DMS114 treated with DMSO at 0.1 percent for 48 hours (cell line): Measurements from ENCODE around the gene SERGEF.
"Not testable (repeated sequence)": the region's sequence is repeated elsewhere in the genome, so short reads cannot be mapped to it uniquely, and the experiment has no call there.

ENCODE experiments used
- DNase-seq: peaks from one replicate; lab custom pipeline; 2025; ENCODE audit not compliant: unreplicated experiment; lab: John Stamatoyannopoulos, UW

SERGEF gene

GRCh38 chr11:17914957-17915356 lies 97.9 kb downstream of the SERGEF start:
- no peak for DNase-seq

DNA sequence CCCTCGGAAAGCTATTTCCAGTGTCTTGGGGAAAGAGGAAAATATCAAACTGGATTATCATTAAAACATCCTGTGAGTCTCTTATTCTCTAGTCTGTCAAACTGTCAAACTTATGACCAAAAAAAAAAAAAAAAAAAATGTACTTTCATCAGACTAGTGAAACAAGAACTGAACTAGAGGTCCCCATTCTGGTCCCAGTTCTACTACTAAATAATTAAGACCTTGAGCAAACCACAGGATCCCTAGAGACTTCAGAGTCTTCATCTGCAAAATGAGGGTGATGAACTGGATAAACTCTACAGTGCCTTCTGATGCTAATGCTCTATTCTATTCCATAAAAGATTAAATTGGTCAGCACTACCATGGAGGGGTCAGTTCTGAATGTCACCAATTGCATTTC lies 105.8 kb downstream of the SERGEF start:
- no peak for DNase-seq

- DNase-seq: no peak
These were observed 106.4 kb downstream of the SERGEF start for GRCh38 chr11:17906436-17906835.

DNA sequence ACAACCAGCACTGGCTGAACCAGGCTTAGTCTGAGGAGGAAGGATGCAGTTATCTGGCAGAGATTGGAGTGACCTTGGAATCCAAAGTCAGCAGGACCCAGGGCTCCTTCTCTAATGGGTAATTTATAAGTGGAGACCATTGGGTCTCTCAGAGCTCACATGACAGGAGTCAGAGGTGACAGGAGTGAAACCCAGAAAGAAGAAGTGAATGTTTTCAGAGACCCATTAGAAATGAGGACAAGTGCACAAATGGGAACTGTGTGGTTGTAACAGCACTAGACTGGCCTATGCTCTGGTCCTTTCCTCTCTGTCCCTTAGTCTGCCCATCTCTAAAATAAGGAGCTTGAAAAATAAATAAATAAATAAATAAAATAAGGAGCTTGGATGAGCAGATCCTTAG lies 107.4 kb downstream of the SERGEF start:
- DNase-seq: no peak

- no peak for DNase-seq
These were observed 111.4 kb downstream of the SERGEF start for GRCh38 chr11:17901481-17901880.

DNA sequence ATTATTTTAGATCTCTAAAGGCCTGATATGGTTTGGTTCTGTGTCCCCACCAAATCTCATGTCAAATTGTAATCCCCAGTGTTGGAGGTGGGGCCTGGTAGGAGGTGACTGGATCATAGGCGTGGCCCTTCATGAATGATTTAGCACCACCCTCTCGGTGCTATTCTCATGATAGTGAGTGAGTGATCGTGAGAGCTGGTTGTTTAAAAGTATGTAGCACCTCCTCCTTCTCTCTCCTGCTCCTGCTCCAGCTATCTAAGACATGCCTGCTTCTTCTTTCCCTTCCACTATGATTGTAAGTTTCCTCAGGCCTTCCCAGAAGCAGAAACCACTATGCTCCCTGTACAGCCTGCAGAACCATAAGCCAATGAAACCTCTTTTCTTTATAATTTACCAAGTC lies 114.1 kb downstream of the SERGEF start:
- DNase-seq: no peak

DNA sequence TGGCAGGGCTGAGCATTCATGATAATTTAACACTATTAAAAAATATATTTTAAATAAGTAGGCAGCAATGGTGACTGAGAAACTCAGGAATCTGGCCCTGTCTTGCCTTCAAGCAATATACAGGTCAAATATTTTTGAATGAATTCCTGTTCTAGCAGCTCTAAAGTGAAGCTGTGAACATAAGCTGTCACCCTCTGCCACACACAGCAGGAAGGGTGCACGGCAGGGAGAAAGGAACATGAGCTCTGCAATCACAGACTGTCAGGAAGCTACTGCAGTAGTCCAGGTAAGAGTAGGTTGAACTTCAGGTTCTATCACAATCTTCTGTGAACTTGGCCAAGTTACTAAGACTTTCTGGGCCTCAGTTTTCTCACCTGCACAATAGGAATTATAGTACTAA lies 114.8 kb downstream of the SERGEF start:
- DNase-seq: no peak

- DNase-seq: no peak
These were observed 115.4 kb downstream of the SERGEF start for GRCh38 chr11:17897495-17897894.

DNA sequence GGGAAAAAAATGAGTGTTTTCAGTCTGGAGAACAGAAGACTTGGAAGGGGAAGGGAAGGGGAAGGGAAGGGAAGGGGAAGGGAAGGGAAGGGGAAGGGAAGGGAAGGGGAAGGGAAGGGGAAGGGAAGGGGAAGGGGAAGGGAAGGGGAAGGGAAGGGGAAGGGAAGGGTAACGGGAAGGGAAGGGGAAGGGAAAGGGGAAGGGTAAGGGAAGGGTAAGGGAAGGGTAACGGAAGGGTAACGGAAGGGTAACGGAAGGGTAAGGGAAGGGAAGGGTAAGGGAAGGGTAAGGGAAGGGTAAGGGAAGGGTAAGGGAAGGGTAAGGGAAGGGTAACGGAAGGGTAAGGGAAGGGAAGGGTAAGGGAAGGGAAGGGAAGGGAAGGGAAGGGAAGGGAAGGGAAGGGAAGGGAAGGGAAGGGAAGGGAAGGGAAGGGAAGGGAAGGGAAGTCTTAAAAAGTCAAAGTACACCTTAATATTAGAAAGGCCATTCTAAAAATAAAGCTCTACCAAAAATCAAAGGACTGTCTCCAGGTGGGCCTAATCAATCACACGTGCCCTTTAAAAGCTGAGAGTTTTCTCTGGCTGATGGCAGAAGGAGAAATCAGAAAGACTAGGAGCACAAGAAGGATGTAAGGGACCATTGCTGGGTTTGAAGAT lies 116.2 kb downstream of the SERGEF start:
- DNase-seq: not testable (repeated sequence)

DNA sequence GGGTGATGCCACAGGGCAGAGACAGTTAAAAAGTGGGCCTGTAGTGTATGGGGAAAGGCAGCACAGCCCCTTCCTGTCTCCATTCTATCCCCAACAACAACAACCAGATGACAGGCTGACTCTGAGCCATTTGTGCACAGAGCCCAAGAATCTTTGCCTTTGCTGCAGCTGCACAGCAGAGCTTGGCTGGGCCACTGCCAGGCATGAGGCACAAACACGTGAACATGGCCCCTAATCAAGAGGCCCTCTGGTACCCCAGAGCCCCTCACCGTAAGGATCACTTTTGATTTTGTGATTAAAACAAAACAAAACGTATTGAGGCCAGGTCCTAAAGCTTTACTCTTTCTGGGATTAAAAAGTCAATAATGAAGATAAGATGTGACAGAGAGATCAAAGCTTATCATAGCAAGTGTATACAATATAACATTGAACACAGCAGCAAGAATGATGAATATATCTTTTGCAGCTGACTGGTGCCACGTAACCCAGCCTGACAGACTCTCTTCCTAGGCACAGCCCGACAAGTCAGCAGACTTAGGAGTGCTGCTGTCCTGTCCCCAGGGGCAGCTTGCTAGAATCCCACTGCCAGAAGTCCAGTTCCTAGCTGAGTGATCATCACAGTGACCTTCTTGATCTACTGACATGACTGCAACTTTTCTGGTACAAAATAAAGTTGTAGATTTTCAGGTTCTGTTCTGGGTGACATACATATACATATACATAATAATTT lies 117.8 kb downstream of the SERGEF start:
- DNase-seq: no peak

DNA sequence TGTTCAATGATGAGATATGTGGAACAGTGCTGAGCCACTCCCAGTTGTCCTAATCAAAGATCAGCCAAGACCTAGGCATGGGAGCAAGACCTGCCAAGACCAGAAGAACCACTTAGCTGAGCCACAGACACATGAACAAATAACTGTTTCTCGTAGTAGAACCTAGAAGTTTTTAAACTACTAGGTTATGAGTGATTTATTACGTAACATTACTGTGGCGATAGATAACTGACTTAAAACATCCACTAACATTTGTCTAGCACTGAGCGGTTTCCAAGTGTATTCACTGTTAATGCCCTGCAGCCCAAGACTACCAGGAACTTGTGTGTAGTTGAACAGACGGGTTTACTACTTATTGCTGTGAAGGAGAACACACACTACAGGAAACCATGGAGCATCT lies 120.4 kb downstream of the SERGEF start:
- DNase-seq: no peak

DNA sequence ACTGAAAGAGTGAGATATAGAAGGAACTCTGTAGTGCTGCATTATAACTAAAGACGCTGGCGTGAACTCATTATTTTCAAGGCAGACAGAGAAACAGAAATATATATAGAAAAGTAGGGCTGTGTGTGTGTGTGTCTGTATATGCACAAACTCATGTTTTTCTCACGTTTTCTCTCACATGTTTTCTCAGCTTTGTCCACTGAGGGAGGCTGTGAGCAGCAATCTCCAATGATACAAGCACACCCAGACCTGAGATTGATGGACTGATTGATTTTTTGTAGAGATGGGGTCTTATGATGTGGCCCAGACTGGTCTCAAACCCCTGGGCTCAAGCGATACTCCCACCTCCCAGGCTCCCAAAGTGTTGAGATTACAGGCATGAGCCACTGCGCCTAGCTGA lies 122.5 kb downstream of the SERGEF start:
- DNase-seq: no peak

- DNase-seq: no peak
These were observed 125.1 kb downstream of the SERGEF start for GRCh38 chr11:17887779-17888178.

GRCh38 chr11:17883946-17884345 lies 128.9 kb downstream of the SERGEF start:
- no peak for DNase-seq

DNA sequence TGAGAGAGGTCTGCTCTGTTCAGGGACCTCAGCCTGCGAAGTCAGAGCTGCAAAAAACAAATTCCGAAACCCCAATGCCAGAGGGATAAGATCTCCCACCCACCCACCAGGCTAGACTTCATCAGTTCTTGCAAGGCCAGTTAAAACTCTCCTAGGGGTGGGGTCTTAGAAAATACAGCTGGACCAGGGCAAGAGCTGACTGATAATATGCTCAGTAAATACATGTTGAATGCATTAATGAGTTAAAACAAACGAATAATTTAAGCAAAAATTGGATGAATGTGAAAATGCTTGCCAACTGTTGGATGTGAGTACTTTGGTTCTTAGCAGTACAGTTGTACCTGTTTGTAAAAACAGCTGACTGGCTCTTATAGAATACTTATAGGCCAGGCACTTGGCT lies 129.8 kb downstream of the SERGEF start:
- no peak for DNase-seq

DNA sequence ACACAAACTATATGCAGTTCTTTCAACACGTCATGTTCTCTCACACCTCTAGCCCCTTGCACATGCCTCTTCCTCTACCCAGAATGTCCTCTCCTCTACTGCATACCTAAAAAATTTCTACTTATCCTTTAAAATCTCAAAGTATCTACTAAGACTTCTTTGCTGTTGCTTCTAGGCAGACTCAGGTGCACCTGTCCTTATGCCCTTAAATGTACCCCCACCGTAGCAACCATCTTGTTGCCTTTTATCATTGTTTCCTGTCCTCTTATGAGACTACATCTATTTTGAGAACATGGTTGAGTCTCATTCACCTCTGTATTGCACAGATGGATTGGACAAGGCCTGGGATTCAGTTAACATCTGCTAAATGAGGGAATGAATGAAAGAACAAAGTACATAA lies 134.1 kb downstream of the SERGEF start:
- no peak for DNase-seq

GRCh38 chr11:17877886-17878285 lies 135.0 kb downstream of the SERGEF start:
- DNase-seq: no peak

DNA sequence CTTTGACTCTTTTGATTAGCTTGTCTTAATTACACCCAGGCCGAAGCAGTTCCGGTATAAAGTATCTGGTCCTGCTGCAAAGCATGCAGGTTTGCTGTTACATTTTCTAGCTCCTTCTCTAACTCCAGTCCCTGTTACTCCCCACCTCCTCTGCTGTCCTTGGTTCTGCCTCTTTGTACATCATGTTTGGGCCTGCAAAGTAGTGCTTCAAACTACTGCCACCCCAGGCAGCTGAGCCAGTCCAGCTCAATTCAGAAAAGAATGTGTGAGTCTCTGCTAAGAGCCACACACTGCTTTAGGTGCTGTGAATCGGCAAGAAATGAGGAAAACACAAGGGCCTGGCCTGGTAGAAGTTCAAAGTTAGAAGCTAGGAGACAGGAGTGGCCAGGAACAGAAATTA lies 136.0 kb downstream of the SERGEF start:
- no peak for DNase-seq

DNA sequence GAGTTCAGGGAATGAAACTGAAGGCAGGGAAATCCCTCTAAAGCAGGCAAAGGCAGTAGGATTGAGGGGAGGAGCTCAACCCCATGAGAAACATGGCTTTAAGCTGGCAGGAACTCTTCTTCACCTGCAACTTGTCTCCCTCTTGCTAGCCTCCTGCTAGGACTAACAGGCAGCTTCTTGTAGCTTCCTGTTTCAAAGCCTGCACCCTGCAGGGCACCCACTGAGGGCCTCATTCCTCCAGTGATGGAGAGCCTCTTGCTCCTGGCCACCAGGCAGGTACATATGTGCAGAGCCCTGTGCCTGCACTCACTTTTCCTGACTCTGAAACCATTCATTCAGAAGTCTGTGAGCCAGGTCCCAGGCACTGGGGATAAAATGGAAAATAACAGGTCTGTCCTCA lies 137.0 kb downstream of the SERGEF start:
- DNase-seq: no peak

GRCh38 chr11:17873586-17873985 lies 139.3 kb downstream of the SERGEF start:
- no peak for DNase-seq

GRCh38 chr11:17868398-17868797 lies 144.4 kb downstream of the SERGEF start:
- DNase-seq: not testable (repeated sequence)

DNA sequence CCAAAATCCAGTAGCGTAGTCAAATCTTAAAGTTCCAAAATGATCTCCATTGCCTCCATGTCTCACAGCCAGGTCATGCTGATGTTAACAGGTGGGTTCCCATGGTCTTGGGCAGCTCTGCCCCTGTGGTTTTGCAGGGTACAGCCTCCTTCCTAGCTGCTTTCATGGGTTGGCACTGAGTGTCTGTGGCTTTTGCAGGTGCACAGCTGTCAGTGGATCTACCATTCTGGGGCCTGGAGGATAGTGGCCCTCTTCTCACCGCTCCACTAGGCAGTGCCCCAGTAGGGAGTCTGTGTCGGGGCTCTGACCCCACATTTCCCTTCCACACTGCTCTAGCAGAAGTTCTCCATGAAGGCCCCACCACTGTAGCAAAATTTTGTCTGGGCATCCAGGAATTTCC lies 145.5 kb downstream of the SERGEF start:
- no peak for DNase-seq
